Vagina (tissue), 2 donors: Measurements from ENCODE around the gene RRAGC. TPM values are rescaled to one million over a fixed set of nuclear protein-coding genes. Genes with fewer than 3 reads are reported as not detected.

ENCODE experiments used
- DNase-seq, 2 donors: peaks; one replicate each; pipeline ENCODE4 v3.0.0-alpha.2; 2017; ENCODE audit errors: extremely low spot score in 2 of 2
- H3K27ac ChIP-seq: fragments of 200-600 bp; sonication (generic); one replicate; pipeline ENCODE4 v1.5.1; 2019
- H3K27me3 ChIP-seq: fragments of 200-600 bp; sonication (generic); one replicate; pipeline ENCODE4 v1.5.1; 2019
- H3K36me3 ChIP-seq, 2 donors: fragments of 200-600 bp; sonication (generic); one replicate each; pipeline ENCODE4 v1.5.1; 2017 to 2019
- H3K4me1 ChIP-seq: fragments of 200-600 bp; sonication (generic); one replicate; pipeline ENCODE4 v1.5.1; 2019
- H3K4me3 ChIP-seq, 2 donors: fragments of 200-600 bp; sonication (generic); 1 replicate in 1 of 2; 2 replicates in 1 of 2; pipeline ENCODE4 v1.5.1; 2016 to 2019
- H3K9me3 ChIP-seq: fragments of 200-600 bp; sonication (generic); one replicate; pipeline ENCODE4 v1.5.1; 2019
- POLR2A ChIP-seq, 2 donors: fragments of 450-650 bp; IDR thresholded peaks; one replicate each; pipeline ENCODE4 v1.6.1; 2017; ENCODE audit warnings: antibody characterized with exemption in 2 of 2, mild to moderate bottlenecking in 2 of 2, moderate library complexity in 2 of 2
- POLR2AphosphoS5 ChIP-seq, 2 donors: sonication (generic); formaldehyde crosslinking; IDR thresholded peaks; one replicate each; pipeline ENCODE4 v1.9.0; 2017; ENCODE audit warnings: antibody characterized with exemption in 2 of 2, mild to moderate bottlenecking in 2 of 2, low read depth in 1 of 2; ENCODE audit not compliant: insufficient read depth in 1 of 2
- intact Hi-C: fragments of 100-400 bp; cut with DNase I; formaldehyde crosslinking; loops from one replicate; pipeline ENCODE4 v1.15.1; 2023
- total RNA-seq: library from RNA; depleted of rRNA; stranded (reverse); fragments of >200 nt; gene quantifications from one replicate; pipeline ENCODE4 v1.2.3, GENCODE V29; 2016
- TF ChIP-seq, protein P1 (sequence below), 3 experiments: fragments of 450-650 bp in 2 of 3; fragments of 200-600 bp in 1 of 3; sonication (generic) in 1 of 3; IDR thresholded peaks; one replicate each; pipeline ENCODE4 v1.5.1; 2017 to 2019; ENCODE audit warnings: antibody characterized with exemption in 3 of 3, mild to moderate bottlenecking in 2 of 3, moderate library complexity in 2 of 3

The RRAGC gene
- total RNA-seq, 1 donor from 2014 or later = 9.8 TPM

DNA sequence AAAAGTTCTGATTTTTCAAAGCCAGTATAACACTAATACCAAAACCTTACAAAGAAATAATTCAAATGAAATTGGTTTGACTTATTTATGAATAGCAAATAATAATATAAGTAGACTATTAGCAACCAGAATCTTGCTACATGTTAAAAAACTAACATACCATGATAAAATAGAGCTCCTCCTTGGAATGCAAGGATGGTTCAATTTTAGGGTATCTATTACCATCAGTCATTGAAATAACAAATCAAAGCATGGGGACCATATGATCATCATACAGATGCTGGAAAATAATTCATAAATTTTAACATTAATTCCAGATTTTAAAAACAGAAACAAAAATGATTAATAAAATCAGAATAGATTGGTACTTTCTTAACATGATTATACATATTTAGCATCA is 66.3 kb downstream of the RRAGC start:
- no peaks in the 10 kb centered on the region for H3K4me1 ChIP-seq
- TF ChIP-seq, protein P1, sequence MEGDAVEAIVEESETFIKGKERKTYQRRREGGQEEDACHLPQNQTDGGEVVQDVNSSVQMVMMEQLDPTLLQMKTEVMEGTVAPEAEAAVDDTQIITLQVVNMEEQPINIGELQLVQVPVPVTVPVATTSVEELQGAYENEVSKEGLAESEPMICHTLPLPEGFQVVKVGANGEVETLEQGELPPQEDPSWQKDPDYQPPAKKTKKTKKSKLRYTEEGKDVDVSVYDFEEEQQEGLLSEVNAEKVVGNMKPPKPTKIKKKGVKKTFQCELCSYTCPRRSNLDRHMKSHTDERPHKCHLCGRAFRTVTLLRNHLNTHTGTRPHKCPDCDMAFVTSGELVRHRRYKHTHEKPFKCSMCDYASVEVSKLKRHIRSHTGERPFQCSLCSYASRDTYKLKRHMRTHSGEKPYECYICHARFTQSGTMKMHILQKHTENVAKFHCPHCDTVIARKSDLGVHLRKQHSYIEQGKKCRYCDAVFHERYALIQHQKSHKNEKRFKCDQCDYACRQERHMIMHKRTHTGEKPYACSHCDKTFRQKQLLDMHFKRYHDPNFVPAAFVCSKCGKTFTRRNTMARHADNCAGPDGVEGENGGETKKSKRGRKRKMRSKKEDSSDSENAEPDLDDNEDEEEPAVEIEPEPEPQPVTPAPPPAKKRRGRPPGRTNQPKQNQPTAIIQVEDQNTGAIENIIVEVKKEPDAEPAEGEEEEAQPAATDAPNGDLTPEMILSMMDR (IDR thresholded peaks at IDR 0.05) = no peak
- TF ChIP-seq POLR2A (IDR thresholded peaks at IDR 0.05) = no peak
- no peak for TF ChIP-seq POLR2AphosphoS5 (IDR thresholded peaks at IDR 0.05; ENCODE audit: insufficient read depth in 1 of 2, low read depth in 1 of 2)
- H3K27ac ChIP-seq = no peak overlapping the region
- intact Hi-C loops = no loop called here
- DNase-seq = no peak
- no peaks in the 10 kb centered on the region for H3K36me3 ChIP-seq
- H3K4me3 ChIP-seq = no peak overlapping the region
- H3K27me3 ChIP-seq = no peaks in the 10 kb centered on the region
- H3K9me3 ChIP-seq = peaks cover 3% of the 10 kb centered on the region

DNA sequence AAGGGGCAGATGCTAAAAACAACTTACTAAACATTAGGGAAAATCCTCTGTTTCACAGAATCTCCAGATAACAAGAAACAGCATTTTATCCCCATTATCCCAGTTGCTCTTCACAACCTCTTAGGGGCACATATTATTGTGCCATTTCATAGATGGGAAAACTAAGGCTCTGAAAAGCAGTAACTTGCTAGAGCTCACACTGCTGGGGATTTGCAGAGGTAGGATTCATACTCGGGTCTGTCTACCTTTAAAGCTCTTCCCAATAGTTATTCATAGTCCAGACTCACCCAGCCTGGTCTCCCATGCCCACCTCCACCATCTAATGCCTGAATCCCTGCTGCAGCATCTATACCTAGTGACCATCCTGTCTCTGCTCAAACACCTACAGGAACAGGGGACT is 67.7 kb downstream of the RRAGC start:
- no peak for DNase-seq
- intact Hi-C loops = no loop called here
- H3K9me3 ChIP-seq = peaks cover 3% of the 10 kb centered on the region
- H3K27ac ChIP-seq = no peak overlapping the region
- TF ChIP-seq POLR2AphosphoS5 (IDR thresholded peaks at IDR 0.05; ENCODE audit: insufficient read depth in 1 of 2, low read depth in 1 of 2) (no peak), POLR2A (IDR thresholded peaks at IDR 0.05) (no peak)
- TF ChIP-seq, protein P1 (IDR thresholded peaks at IDR 0.05) = no peak
- H3K4me3 ChIP-seq = no peak overlapping the region
- H3K27me3 ChIP-seq = no peaks in the 10 kb centered on the region
- H3K36me3 ChIP-seq = no peaks in the 10 kb centered on the region
- no peaks in the 10 kb centered on the region for H3K4me1 ChIP-seq

DNA sequence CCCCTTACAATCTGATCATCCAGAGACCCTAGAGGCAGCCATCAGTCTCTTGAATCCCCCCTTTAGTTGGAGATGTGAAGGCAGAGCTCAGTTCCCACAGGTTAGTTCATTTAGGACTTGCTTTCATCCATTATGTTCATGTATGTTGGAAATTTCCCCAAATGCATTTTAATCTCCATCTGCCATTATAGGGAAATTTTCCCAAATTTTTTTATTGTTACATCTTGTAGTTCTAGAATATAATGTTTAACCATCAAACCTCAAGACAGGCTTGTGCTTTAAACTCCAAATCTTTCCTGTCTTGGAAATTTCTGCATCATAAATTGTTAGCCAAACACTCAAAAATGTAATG is 68.4 kb downstream of the RRAGC start:
- Histone ChIP-seq H3K36me3 (no peaks in the 10 kb centered on the region), H3K9me3 (peaks cover 3% of the 10 kb centered on the region), H3K4me1 (no peaks in the 10 kb centered on the region), H3K27me3 (no peaks in the 10 kb centered on the region), H3K4me3 (no peak overlapping the region), H3K27ac (no peak overlapping the region)
- TF ChIP-seq, protein P1 (IDR thresholded peaks at IDR 0.05) = no peak
- TF ChIP-seq POLR2A (IDR thresholded peaks at IDR 0.05) (no peak), POLR2AphosphoS5 (IDR thresholded peaks at IDR 0.05; ENCODE audit: insufficient read depth in 1 of 2, low read depth in 1 of 2) (no peak)
- intact Hi-C loops = no loop called here
- DNase-seq = no peak

DNA sequence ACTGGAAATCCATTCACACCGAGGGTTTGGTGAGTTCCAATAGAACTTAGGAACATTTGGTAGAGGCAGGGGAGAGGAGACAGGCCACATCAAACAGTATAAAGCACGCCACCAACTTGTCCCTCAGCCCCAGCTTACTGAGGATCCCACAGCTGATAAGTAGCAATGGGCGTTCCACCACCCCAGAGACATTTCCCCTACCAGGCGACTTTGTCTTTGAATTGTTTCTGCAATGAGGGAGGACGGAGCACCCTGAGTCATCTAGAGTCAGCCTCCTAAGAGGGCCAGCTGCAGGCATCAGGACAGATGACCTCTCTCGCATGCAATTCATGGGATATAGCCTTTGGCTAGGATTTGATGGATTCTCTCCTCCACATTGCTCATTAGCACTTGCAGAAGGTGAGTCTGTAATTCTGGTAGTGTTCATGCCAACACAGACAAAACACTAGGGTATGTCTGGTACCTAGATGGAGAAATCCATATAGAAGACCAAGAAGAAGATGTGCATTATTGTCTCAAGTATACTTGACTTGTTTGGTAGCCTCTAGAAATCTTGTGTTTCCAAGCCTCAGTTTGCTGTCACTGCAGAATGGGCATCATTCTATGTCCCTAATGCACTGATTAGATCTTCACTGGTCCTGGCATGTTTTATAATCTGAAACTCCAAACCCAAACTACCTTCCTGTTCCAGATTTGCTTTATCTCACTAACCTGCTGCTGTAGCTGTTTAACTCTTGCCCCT is 69.0 kb downstream of the RRAGC start:
- Histone ChIP-seq H3K27me3 (no peaks in the 10 kb centered on the region), H3K36me3 (no peaks in the 10 kb centered on the region), H3K4me1 (no peaks in the 10 kb centered on the region), H3K9me3 (peaks cover 3% of the 10 kb centered on the region), H3K27ac (no peak overlapping the region), H3K4me3 (no peak overlapping the region)
- no peak for DNase-seq
- intact Hi-C loops = no loop called here
- TF ChIP-seq, protein P1 (IDR thresholded peaks at IDR 0.05) = no peak
- no peak for TF ChIP-seq POLR2AphosphoS5 (IDR thresholded peaks at IDR 0.05; ENCODE audit: insufficient read depth in 1 of 2, low read depth in 1 of 2)
- TF ChIP-seq POLR2A (IDR thresholded peaks at IDR 0.05) = no peak

DNA sequence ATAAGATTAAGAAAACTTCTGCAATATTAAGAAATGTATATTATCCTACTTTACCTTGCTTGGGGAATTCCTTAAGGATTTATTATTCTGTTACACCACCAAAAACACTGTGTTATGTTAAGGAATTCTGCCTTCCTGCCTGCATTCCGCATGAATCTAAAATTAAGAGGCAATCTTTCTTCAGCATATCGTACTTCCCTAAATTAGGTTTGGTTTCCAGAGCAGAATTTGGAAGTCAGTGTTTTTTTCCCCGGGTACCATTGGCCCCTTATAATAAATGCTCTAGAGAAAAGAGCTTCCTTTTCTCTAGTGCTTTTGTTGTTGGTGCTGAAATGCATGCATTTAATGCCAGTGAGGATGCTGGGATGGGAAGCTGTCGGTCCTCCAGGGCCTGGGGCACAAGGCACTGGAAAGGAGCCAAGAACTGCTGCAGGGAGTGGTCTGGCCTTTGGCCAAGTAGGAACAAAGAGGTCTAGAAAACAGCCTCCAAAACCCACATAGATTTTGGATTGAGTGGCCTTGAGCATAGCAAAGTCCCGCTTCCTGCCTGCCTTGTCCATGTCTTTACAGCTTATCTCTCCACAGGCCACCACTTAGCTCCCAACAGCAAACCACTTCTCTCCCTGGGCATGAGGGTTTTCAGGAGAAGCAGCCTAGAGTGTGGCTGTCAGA is 69.9 kb downstream of the RRAGC start:
- H3K9me3 ChIP-seq = peaks cover 3% of the 10 kb centered on the region
- no peaks in the 10 kb centered on the region for H3K36me3 ChIP-seq
- H3K4me3 ChIP-seq = no peak overlapping the region
- no peak for DNase-seq
- TF ChIP-seq POLR2AphosphoS5 (IDR thresholded peaks at IDR 0.05; ENCODE audit: insufficient read depth in 1 of 2, low read depth in 1 of 2) (no peak), POLR2A (IDR thresholded peaks at IDR 0.05) (no peak)
- TF ChIP-seq, protein P1 (IDR thresholded peaks at IDR 0.05) = no peak
- no peaks in the 10 kb centered on the region for H3K27me3 ChIP-seq
- no peaks in the 10 kb centered on the region for H3K4me1 ChIP-seq
- intact Hi-C loops = no loop called here
- H3K27ac ChIP-seq = no peak overlapping the region
